GM10266 (cell line): ENCODE data around the gene MFSD2A.

Experiments
- DNase-seq: peaks from one replicate; pipeline ENCODE4 v3.0.0; 2012; ENCODE audit errors: extremely low spot score
- CTCF ChIP-seq: IDR thresholded peaks from 2 replicates; pipeline ENCODE4 v1.5.1; 2012; ENCODE audit warnings: mild to moderate bottlenecking, low read depth; ENCODE audit not compliant: control insufficient read depth, insufficient read depth; ENCODE audit errors: missing control alignments

MFSD2A gene

GRCh38 chr1:39943471-39944290, 11.3 kb upstream of the MFSD2A start:
- DNase-seq = no peak

DNA sequence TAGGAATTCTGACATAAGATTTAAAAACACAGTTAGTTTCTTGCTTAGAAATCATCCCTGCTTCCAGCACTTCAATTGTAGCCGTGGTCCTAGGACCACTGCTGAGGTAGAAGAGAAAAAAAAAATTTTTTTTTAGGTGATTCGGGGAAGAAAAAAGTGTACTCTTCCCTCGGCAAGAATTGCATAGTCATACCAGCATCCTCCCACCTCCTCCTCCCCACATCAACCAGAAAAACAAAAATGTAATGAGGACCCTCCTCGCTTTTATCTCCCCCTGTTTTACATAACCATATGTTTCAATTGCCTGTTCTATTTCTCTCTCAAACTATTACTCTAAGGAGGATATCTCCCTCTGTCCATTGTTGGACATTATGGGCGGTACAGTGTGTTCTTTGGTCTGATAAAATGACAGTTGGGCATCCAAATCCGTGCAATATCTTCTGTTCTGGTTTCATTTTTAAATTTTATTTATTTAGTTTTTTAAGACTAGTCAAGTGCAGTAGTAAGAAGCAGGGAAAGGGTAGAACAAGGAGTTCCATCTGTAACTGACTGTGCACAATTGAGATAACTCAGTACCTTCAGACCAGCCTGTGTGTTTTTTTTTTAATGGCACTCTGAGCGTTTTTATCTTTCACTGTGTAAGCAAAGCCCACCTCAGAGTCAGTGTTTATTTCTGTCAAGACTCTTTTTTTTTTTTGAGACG, 10.4 kb upstream of the MFSD2A start:
- no peak for TF ChIP-seq CTCF
- DNase-seq = no peak

More at GRCh38 chr1:39943471-39944290, 11.3 kb upstream of the MFSD2A start:
- TF ChIP-seq CTCF = no peak

DNA sequence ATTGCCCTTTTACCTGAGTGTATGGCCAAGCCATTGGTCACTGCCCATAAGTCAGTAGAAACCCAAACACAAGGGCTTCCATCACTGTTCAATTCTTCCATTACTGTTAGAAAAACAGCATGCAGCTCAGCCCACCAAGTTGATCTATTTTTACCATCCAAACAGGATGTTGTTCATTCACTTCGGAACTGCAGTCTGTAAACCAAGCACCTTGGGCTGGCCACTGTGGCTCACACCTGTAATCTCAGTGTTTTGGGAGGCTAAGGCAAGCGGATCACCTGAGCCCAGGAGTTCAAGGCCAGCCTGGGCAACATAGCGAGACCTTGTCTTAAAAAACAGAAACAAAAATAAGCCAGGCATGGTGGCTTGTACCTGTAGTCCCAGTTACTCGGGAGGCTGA, 8.7 kb upstream of the MFSD2A start:
- TF ChIP-seq CTCF = no peak
- no peak for DNase-seq

DNA sequence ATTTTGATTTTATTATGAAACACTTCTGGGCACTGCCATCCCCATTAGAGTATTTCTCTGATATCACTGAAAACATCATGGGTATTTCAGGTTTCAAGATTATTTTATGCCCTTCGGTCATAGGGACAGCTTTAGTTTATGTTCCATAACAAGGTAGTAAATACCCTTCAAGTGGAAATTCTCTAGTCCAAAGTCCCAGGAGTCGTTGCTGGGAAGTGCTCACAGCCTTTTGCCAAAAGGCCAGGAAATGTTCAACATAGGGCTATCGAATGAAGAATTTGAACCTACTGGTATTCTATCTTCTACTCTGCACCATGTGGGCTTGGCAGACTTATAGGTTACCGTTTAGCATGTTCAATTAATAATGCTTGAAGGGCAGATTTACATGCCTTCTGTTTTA, 7.7 kb upstream of the MFSD2A start:
- no peak for DNase-seq
- TF ChIP-seq CTCF = no peak

DNA sequence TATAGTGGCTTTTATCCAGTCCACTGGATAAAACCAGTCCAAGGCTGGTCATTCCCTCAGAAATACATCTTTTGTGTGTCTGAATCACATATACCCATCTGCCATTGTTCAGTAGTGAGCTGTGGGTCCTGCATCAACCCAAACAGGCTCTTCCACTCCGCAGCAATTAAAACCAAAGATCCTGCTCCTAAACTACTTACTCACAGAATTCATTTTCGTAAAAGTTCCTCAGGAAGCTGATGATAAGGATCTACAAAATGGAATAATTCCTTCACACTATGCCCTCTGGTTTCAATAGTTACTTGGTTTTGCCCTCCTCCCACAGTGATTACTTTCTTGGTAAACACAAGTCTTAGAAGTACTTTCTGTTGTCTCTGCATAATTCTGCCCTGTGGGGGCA, 5.1 kb upstream of the MFSD2A start:
- TF ChIP-seq CTCF = no peak
- DNase-seq = no peak

DNA sequence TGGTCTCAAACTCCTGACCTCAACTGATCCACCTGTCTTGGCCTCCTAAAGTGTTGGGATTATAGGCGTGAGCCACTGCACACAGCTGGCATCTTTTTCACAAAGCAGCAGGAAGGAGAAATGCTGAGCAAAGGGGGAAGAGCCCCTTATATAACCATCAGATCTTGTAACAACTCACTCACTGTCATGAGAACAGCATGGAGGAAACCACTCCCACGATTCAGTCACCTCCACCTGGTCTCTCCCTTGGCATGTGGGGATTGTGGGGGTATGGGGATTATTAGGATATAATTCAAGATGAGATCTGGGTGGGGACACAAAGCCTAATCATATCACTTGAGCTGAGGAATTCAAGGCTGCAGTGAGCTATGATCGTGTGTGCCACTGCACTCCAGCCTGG, 3.0 kb upstream of the MFSD2A start:
- TF ChIP-seq CTCF = no peak
- DNase-seq = no peak

DNA sequence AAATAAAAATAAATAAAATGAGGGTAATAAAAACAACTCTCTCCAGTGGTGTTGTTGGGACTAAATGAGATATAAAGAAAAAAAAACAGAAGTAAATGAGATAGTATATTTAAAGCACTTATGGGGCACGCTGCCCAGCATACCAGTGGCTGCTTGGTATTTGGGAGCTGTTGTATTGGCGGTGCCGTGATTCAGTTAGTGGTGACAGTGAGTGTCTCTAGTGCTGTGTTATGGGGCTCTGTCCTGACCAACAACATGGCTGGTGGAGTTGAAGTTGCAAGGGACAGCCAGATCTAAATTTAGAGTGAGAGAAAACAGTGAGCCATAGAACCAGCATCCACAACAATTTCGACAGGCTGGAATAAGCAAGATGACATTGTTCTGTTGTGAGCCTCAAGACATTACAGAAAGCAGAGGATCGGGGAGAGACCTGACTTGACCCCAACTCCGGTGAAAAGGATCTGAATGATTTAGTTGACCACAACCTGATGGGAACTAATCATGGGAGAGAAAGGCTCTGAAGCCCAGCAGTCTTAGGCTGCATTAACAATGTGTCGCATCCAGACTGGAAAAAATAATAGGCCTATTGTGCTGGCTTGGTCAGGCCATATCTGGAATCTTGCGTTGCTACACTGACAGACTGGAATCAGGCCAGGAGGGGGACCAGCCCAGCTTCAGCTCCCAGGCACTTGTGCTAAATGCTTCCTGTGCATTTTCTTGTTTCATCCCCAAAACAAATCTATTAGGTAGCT, 2.4 kb upstream of the MFSD2A start:
- DNase-seq = no peak
- no peak for TF ChIP-seq CTCF
